ENCODE measurements around the gene TRIM41. TPM values are rescaled to one million over a fixed set of nuclear protein-coding genes. Genes with fewer than 3 reads are reported as not detected.

The TRIM41 gene
- 10 to 100 TPM; 40.3 to 40.8 TPM for total RNA-seq

DNA sequence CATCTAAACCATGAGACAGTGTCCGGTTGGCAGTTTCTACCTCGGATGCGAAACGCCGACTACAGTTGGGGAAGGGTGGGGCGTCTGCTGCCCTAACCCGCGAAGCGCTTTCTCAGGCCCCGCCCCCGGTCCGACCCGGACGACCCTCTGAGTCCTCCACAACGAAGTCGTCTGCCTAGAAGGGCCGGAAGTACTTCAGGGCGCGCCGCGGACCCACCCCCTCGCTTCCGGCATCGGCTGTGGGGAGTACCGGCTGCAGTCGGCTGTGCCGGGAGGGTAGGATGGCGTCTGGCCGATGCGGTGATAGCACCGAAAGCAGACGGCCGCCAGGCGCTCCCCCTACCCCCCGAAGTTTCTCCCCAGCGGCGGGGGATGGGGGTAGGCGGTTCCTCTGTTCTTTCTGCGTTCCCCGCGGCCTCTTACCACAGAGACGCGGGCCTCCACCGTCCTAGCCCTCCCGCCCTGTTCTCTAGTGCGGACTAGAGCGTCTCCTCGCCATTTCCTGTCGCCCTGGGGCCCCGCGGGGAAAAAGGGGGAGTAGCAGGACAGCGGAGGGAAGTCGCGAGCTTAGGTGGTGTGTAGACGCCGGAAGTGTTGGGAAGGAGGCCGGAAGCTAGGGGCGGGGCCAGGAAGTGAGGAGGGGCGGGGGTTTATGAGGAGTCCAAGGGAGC lies at the start of gene TRIM41:
Gene TRIM41, plus strand, starts transcription at position 224 of the 671 bp plus-strand sequence. CDS start 719 bp downstream, outside the sequence.

DNA sequence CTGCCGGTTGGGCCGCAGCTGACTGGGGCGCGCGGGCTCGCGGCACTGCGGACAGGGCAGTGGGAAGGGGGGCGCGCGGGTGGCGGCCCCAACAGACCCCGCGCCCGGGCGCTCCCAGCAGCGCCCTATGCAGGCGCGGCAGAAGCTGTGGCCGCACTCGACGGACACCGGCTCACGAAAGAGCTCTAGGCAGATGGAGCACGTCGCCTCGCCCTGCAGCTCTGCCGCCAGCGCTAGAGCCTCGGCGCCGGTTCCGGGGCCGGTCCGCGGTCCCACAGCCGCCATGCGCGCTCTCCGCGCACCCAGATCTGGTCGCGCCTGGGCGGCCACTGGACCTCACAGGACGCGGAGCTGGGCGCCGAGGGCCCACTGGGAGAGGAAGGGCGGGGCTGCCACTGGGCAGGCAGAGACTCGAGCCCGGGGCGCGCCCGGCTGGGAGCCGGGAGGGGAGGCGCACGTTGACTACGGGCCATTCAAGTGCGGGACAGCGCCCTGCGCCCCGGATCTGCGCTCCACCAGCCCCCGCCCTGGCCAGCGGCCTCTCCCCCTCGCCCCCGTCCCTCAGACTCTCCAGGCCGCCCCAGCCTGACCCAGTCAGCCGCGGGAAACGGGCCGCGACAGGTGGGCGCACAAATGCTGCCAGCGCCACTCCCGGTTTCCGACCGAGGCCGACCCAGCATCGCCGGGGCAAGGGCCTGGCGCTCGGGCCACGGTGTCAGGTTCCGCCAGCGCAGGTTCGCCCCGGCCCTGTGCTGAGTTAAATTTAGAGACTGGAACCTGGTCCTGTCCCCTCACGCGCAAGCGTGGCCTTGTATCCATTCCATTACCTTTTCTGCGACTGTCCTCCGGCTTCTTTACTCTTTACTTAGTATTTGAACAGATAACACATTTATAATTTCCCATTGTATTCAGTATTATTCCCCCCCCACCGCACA lies 18.0 kb upstream of the TRIM41 start, which contains the start of gene TRIM7:
Gene TRIM7, minus strand, starts transcription at position 371 of the 935 bp plus-strand sequence. Its CDS starts 86 bp downstream, at position 285.

DNA sequence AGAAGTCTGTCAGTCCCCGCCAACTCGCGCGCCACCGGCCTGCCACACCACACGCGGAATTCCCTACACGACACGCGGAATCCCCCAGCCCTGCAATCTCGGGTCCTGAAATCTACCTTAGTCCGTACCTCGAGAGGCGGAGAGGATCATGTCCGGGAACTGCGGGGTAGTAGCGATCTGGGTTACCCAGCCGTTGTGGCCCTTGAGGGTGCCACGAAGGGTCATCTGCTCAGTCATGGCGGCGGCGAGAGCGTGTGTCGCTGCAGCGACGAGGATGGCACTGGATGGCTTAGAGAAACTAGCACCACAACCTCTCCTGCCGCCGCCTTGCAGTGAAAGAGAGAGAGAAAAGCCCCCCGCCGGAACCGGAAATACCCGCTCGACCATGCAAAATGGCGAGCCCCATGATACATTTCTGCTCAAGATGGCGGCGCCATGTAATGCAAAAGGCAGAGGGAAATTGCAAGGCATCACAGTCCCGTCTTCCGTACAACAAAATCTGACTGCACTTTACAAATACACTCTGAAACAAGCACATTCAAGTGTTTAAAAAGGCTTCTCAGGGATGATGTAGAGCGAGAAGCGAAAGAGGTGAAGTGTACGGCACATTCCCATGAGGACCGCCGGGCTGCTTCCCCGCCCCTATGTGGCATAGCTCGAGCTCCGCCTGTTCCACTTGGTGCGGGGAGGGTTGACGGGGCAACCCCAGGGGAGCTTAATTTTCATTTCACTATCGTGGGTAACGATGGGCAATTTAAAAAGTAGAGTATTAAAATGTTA lies 20.7 kb downstream of the TRIM41 start, which contains the start of gene RACK1:
Gene RACK1, minus strand, starts transcription at position 343 of the 780 bp plus-strand sequence. Its CDS starts 106 bp downstream, at position 237.

DNA sequence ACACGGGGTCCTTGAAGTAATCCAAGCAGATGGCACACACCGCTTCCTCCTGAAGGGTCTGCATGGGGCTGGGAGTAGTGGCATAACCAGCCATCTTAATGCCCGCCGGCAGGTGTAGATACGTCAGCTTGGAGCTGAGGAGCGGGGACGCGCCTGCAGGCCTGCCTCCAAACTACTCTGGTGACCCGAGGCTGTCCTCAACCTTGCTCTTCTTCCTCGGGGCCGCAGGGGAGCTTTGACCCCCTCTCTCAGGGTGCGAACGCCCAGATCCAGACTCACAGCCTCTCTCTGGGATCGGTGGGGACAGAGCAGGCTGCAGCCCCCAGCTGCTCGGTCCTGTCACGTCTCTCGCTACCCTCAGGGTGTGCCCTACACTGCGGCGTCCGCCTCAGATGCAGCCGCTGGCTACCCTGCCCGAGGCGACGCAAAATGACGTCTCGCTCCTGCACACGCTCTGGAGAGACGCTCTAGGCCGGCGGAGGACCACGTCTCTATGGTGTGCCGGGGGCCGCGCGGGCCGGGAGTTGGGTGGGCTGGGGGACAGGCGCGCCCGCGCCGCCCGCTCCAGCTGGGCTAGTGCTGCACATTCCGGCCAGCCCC lies 37.7 kb downstream of the TRIM41 start, which contains the start of gene TRIM52:
Gene TRIM52, minus strand, starts transcription at position 424 of the 600 bp plus-strand sequence. Its CDS starts 330 bp downstream, at position 94.

Small RNAs within 50 kb of the gene (microRNA-seq; reads per million reads assigned to microRNA genes)
- gene MIR4638 (ENCODE audit: borderline microRNAs expressed, borderline replicate concordance) = 1.0 reads per million

Other genes with a start within 250 kb of the TRIM41 start
- gene BTNL3, start 234.4 kb upstream of the TRIM41 start, total RNA-seq = not detected
- gene BTNL9, start 183.0 kb upstream of the TRIM41 start, total RNA-seq = not detected
- not detected for gene OR2V1, start 92.1 kb upstream of the TRIM41 start, total RNA-seq
- gene OR2V2, start 75.7 kb upstream of the TRIM41 start, total RNA-seq = not detected
- under 1 TPM; 0.48 to 0.88 TPM for gene TRIM7, start 18.1 kb upstream of the TRIM41 start, total RNA-seq
- gene RACK1, start 20.6 kb downstream of the TRIM41 start, total RNA-seq = 1,000 to 10,000 TPM; 2,645 to 2,672 TPM
- 10 to 100 TPM; 33.5 to 34.2 TPM for gene TRIM52, start 37.9 kb downstream of the TRIM41 start, total RNA-seq
- not detected for gene OR4F3, start 144.0 kb downstream of the TRIM41 start, total RNA-seq

Measured in activated naive CD4-positive, alpha-beta T cell treated with anti-CD3 and anti-CD28 coated beads, Interleukin-2, amount 10 ng/mL, durations not matched to agents 5 hours and 36 hours (primary cell).